HG03095 (cell line): ENCODE results near the gene SMAD3.

ENCODE experiments used
- ATAC-seq: cut with Tn5 transposase; IDR thresholded peaks from one replicate; pipeline ENCODE4 v1.9.1; 2021; ENCODE audit warnings: moderate library complexity; ENCODE audit not compliant: unreplicated experiment

Gene SMAD3

GRCh38 chr15:67080118-67080899, 14.9 kb downstream of the SMAD3 start:
- no peak for ATAC-seq

GRCh38 chr15:67080900-67081431, 15.6 kb downstream of the SMAD3 start:
- peak; percentile 32 for ATAC-seq

- no peak for ATAC-seq
Observed at GRCh38 chr15:67082007-67082536, 16.7 kb downstream of the SMAD3 start.

GRCh38 chr15:67083135-67083762, 17.8 kb downstream of the SMAD3 start:
- no peak for ATAC-seq

GRCh38 chr15:67084561-67084960, 19.2 kb downstream of the SMAD3 start:
- no peak for ATAC-seq

GRCh38 chr15:67085237-67085817, 19.9 kb downstream of the SMAD3 start:
- ATAC-seq, result no peak

- peak; percentile 24 for ATAC-seq
Observed at GRCh38 chr15:67085818-67086636, 20.6 kb downstream of the SMAD3 start.

GRCh38 chr15:67086637-67086914, 21.2 kb downstream of the SMAD3 start:
- no peak for ATAC-seq

- no peak for ATAC-seq
Observed at GRCh38 chr15:67087507-67088172, 22.2 kb downstream of the SMAD3 start.

GRCh38 chr15:67089217-67090193, 24.1 kb downstream of the SMAD3 start:
- ATAC-seq, result no peak

- ATAC-seq, result no peak
Observed at GRCh38 chr15:67090297-67091070, 25.1 kb downstream of the SMAD3 start.

- peak; percentile 65 for ATAC-seq
Observed at GRCh38 chr15:67091071-67091979, 25.9 kb downstream of the SMAD3 start.

- ATAC-seq, result no peak
Observed at GRCh38 chr15:67091980-67092677, 26.7 kb downstream of the SMAD3 start.

GRCh38 chr15:67092752-67093503, 27.5 kb downstream of the SMAD3 start:
- ATAC-seq, result no peak

GRCh38 chr15:67093504-67093862, 28.1 kb downstream of the SMAD3 start:
- no peak for ATAC-seq
